ENCODE measurements around the gene NDUFA12.

Gene NDUFA12

GRCh38 chr12:94965982-94966630 lies 37.4 kb downstream of the NDUFA12 start:
- ChIA-PET POLR2A (interaction anchor here (0.7 kb wide), 1 partner anchor 29 kb away, joined by 5 read pairs; no protein-coding TSS in a partner anchor), CTCF (interaction anchor here (1.2 kb wide), 1 partner anchor 11 kb away, joined by 3 read pairs; no protein-coding TSS in a partner anchor)
- TF ChIP-seq CTCF (IDR thresholded peaks at IDR 0.05; ENCODE audit: control extremely low read depth, extremely low read depth, low read depth, missing control alignments): no peak

GRCh38 chr12:94963649-94964048 lies 39.8 kb downstream of the NDUFA12 start:
- ChIA-PET POLR2A (no interaction called here), CTCF (interaction anchor here (0.8 to 1.5 kb wide), 2 partner anchors 9 to 24 kb away, joined by 3 to 5 read pairs; no protein-coding TSS in a partner anchor)
- DNase-seq (ENCODE audit: extremely low spot score): no peak
- no peak for TF ChIP-seq CTCF (IDR thresholded peaks at IDR 0.05; ENCODE audit: control extremely low read depth, extremely low read depth, low read depth, missing control alignments)

More at GRCh38 chr12:94965982-94966630, 37.4 kb downstream of the NDUFA12 start:
- no peak for DNase-seq (ENCODE audit: extremely low spot score)

GRCh38 chr12:94962670-94963069 lies 40.8 kb downstream of the NDUFA12 start:
- no peak for TF ChIP-seq CTCF (IDR thresholded peaks at IDR 0.05; ENCODE audit: control extremely low read depth, extremely low read depth, low read depth, missing control alignments)
- ChIA-PET CTCF (interaction anchor here (1.0 to 1.5 kb wide), 2 partner anchors 9 to 23 kb away, joined by 4 to 5 read pairs; no protein-coding TSS in a partner anchor), POLR2A (no interaction called here)
- DNase-seq (ENCODE audit: extremely low spot score): no peak

GRCh38 chr12:94961911-94962310 lies 41.6 kb downstream of the NDUFA12 start:
- ChIA-PET CTCF (interaction anchor here (1.4 kb wide), 1 partner anchor 11 kb away, joined by 4 read pairs; no protein-coding TSS in a partner anchor), POLR2A (no interaction called here)
- no peak for DNase-seq (ENCODE audit: extremely low spot score)
- no peak for TF ChIP-seq CTCF (IDR thresholded peaks at IDR 0.05; ENCODE audit: control extremely low read depth, extremely low read depth, low read depth, missing control alignments)

- CTCF ChIA-PET: interaction anchor here (1.1 to 1.4 kb wide), 2 partner anchors 12 to 21 kb away, joined by 3 to 4 read pairs; no protein-coding TSS in a partner anchor
- TF ChIP-seq CTCF (IDR thresholded peaks at IDR 0.05; ENCODE audit: control extremely low read depth, extremely low read depth, low read depth, missing control alignments): no peak
- no peak for DNase-seq (ENCODE audit: extremely low spot score)
- POLR2A ChIA-PET: no interaction called here
Measured at GRCh38 chr12:94961256-94961824, 42.2 kb downstream of the NDUFA12 start.

GRCh38 chr12:94957006-94957405 lies 46.5 kb downstream of the NDUFA12 start:
- POLR2A ChIA-PET: no interaction called here
- no peak for DNase-seq (ENCODE audit: extremely low spot score)
- TF ChIP-seq CTCF (IDR thresholded peaks at IDR 0.05; ENCODE audit: control extremely low read depth, extremely low read depth, low read depth, missing control alignments): no peak
- CTCF ChIA-PET: no interaction called here

All from GM10248 (cell line).